VCaP (cell line): Measurements from ENCODE around the gene PDE2A.

Source experiments
- H3K27ac ChIP-seq: fragments of 450-650 bp; 2 replicates; pipeline ENCODE4 v1.5.1; 2017
- TF ChIP-seq, protein P1 (sequence below): fragments of 450-650 bp; conservative IDR thresholded peaks from 2 replicates; pipeline ENCODE4 v1.5.1; 2017; ENCODE audit warnings: mild to moderate bottlenecking, moderate library complexity

Gene PDE2A

DNA sequence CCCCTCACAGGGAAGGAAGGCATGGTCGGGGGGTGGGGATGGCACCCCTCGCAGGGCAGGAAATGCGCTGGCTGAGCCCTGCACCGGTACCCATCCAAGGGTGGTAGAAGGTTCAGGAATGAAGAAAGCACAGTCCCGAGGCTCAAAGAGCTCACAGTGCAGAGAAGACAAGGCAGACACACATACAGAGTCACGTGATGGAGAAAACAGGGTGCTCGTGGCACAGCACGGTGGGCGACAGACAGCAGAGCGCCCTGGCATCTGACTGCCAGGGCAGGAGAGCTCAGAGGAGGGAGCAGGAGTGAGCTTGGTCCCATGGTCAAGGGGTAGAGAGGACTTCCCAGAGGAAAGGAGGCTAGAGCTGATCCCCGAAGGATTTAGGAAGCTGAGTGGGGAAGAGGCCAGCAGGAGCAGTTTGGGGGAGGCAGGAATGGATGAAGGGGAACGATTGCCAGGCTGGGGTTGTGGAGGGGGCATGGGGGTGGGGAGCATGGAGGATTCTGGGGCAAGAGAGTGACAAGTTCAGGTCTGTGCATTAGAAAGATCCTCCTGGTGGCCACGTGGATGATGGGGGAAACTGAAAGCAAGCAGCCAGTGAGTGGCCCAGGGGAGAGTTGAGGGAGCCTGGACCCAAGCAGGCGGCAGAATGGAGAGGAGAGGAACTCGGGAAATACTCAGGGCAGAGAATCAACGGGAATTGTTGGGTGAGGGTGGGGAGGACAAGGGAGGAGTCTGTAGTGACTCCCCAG, 43.9 kb downstream of the PDE2A start:
- TF ChIP-seq, protein P1, sequence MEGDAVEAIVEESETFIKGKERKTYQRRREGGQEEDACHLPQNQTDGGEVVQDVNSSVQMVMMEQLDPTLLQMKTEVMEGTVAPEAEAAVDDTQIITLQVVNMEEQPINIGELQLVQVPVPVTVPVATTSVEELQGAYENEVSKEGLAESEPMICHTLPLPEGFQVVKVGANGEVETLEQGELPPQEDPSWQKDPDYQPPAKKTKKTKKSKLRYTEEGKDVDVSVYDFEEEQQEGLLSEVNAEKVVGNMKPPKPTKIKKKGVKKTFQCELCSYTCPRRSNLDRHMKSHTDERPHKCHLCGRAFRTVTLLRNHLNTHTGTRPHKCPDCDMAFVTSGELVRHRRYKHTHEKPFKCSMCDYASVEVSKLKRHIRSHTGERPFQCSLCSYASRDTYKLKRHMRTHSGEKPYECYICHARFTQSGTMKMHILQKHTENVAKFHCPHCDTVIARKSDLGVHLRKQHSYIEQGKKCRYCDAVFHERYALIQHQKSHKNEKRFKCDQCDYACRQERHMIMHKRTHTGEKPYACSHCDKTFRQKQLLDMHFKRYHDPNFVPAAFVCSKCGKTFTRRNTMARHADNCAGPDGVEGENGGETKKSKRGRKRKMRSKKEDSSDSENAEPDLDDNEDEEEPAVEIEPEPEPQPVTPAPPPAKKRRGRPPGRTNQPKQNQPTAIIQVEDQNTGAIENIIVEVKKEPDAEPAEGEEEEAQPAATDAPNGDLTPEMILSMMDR, result no peak
- no peak overlapping the region for H3K27ac ChIP-seq

DNA sequence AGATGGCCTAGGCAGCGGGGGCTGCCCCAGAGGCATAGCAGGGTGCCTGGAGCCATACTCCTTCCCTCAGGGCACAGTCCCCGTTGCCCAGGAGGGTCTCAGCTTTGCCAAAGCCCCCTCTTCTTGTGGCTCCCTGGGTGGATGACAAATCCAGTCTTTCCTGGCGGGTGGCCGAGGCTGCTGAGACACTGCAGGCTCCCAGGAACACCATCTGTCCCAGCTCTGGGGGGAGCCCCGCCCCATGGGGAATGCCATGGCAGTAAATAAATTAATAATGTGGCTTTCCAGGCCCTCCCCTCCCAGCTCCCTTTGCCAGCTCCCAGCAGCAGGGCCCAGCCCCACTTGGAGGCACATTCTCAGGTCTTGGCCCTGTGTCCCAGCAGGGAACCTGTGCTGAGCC, 45.0 kb downstream of the PDE2A start:
- TF ChIP-seq, protein P1, result no peak
- H3K27ac ChIP-seq, result no peak overlapping the region

DNA sequence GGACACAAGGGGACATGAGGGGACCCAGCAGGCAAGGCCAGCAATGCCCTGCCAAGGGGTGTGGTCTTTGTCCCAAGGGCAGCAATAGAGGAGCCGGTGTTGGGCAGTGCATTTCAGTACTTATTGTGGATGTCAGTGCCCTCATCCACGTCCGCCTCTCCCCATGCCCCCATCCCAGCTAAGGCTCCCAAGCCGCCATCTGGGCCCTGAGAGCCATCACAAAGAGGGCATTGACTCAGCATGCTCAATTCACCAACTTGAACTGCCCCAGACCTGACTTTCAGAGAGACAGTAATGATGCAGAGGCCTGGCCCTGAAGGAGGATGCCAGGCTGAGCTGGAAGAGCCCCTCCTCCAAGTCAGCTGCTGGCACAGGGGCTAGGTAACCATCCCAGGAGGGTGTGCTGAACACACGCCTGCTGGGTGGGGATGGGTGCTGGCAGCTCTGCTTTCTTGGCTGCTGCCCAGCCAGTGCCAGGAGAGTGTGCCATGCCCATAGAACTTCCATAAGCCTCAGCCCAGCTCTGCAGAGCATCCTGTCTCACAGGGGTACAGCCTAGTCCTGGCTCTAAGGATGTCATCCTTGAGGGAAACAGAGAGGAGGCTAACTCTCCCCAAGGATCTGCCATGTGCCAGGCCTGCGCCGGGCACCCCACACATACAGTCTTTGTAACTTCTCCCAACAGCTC, 46.5 kb downstream of the PDE2A start:
- TF ChIP-seq, protein P1, result no peak
- H3K27ac ChIP-seq, result peak overlapping the region; percentile 95; the same call in 1 of the 2 replicates

DNA sequence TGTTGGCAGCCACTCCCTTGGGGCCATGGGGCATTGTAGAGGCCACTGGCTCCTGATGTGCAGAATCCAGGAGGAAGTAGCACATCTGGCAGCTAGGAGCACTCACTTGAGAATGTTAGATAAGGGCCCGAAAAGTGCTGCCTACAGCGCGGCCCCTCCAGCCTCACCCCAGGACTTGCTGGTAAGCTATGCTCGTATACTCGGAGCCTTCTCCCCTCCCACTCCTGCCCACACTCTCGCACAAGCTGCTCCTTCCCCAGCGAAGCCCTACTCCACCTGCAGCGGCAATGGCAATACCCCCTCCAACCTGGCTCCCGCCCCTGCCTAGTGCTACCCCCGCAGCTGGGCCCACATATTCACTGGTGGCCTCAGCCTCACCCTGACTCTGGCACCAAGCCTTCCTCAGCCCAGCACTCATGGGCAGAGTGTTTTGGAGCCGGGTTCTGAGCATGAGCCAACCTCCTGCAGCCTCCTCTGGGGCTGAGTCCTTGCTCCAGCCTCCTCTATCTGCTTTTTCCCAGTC, 47.7 kb downstream of the PDE2A start:
- H3K27ac ChIP-seq, result peak overlapping the region; percentile 95
- TF ChIP-seq, protein P1, result no peak

DNA sequence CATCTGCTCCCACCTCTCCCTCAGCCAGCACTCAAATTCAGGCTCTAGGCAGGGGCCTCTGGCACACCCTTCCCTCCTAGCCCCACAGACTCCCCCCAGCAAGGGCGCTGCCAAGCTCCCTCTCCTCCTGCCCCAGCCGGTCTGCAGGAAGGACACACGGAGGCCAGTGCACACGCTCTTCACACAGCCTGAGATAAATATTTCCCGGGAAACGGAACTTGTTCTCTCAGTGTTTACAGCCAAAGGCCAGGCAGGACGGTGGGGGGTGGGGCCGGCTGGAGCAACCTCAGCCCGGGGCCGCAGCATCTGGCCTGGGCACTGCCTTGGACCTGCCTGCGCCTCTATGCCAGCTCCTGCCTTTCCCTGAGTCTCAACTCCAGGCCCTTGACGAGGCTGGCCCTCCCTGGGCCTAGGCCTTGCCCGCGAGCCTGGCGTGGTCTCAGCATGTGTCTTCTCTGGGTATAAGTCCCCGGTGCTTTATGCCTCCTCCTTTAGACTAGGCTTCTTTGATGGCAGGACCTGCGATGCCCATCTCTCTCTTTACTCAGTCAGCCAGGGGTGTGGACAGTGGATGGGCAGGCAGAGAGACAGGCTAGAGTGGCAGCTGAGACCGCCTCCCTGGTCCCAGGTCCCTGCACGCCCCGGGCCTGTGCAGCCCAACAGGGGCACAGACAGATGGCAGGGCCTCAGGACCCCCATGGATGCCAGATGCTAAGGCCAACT, 48.4 kb downstream of the PDE2A start:
- H3K27ac ChIP-seq, result peak overlapping the region; percentile 95
- TF ChIP-seq, protein P1, result no peak

DNA sequence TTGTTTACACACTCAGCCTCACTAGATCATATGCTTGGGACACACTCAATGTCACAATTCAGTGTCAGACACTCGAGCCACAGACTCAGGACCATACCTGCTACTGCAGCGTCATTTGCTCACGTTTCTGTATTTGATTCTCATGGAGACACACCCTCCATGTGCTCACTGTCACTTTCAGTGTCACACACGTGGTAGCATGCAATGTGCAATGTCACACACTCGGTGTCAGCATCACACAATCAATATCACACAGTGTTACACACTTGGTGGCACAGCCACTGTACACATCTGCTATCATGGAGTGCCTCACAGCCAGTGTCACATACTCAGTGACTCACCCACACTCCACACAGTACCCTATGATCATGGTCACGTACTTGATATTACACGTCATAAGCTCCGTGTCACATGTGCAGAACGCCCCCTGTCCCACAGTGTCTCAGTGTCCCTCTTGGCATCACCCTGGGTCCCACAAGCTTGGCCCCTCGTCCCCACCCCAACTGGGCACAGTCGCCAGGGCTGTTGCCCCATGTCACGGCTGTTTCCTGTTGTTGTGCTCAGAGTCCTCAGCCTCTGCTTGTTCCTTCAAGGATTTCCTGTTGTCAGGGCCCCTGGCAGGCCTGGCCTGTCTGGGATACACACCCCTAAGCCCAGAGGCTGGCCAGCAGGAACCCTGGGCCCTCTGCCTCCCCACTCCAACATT, 49.6 kb downstream of the PDE2A start:
- peak overlapping the region; percentile 95 for H3K27ac ChIP-seq
- TF ChIP-seq, protein P1, result no peak

DNA sequence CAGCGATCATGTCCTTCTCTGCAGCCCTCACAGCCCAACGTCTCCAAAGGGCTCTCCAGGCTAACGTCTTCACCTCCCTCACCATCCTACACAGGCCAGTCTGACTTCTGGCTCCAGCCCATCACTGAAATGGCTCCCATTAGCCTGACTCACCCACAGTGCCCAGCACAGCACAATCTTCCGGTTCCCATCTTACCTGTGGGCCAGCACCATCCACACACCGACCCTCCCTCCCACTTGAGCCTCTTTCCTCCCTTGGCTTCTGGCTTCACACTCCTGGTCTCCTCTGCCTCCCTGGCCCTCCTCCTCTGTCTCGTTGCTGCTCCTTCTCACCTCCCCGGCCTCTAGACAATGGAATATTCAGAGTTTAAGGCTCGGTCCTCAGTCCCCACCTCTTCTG, 51.2 kb downstream of the PDE2A start:
- H3K27ac ChIP-seq, result no peak overlapping the region
- TF ChIP-seq, protein P1, result no peak
